ENCODE measurements around the gene CCNQ.

Gene CCNQ

DNA sequence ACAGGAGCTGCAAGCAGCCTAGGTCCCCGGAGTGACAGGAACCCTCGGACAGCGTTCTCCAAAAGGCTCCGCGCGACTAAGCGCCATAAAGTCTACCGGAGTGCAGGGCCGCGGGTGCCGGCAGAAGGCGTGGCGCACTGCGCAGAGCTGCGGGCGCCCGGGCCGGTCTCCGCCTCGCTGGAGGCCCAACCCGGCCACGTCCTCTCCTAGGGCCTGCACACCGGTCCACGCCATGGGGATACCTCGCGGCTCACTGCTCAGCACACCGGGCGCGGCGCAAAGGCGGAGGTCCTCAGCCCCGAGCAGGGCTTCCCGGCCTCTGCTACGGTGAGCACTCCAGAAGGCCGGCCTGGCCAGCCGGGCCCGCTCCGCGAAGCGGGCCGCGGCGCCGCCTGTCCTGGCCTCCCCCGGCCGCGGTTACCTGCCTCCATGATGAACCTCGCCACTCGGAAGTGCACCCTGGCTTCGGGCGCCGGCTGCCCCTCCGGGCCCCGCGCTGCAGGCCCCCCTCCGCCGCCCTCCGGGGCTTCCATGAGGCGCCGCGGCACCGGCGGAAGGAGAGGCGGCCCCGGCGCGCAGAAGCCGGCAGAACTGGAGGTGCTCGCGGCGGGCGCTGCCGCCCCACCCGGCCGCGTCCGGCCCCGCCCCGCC is at the start of gene CCNQ:
Gene CCNQ, minus strand, starts transcription at position 599 of the 651 bp plus-strand sequence. Its CDS starts 66 bp downstream, at position 533.
- DNase-seq = peak in 4 of 56 donors; percentile 4 to 19 (median 15)

DNA sequence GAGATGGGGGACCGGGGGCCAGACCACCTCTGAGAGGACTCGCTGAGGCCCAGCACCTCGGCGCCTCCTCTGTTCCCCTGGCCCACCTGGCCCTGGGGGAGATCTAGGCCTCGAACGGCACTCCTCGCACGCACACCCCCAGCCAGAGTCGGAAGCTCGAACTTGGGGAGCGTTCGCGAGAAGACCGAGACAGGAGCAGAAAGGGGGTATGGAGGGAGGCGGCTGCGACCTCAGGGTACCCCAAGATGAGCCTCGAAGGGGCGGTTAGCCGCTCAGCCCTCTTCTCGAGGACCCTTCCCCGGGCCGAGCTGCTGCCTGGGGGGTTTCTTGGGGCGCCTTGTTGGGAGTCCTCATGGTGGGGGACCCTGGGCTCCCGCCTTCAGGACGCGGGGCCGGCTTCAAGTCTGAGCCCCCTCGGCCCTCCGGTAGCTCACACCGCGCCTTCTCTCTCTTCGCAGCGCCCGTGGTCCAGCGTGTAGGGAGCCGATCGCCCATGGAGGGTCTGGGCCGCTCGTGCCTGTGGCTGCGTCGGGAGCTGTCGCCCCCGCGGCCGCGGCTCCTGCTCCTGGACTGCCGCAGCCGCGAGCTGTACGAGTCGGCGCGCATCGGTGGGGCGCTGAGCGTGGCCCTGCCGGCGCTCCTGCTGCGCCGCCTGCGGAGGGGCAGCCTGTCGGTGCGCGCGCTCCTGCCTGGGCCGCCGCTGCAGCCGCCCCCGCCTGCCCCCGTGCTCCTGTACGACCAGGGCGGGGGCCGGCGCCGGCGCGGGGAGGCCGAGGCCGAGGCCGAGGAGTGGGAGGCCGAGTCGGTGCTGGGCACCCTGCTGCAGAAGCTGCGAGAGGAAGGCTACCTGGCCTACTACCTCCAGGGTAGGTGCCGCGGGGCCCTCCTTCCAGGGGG is 48.8 kb upstream of the CCNQ start:
- DNase-seq = no peak

DNA sequence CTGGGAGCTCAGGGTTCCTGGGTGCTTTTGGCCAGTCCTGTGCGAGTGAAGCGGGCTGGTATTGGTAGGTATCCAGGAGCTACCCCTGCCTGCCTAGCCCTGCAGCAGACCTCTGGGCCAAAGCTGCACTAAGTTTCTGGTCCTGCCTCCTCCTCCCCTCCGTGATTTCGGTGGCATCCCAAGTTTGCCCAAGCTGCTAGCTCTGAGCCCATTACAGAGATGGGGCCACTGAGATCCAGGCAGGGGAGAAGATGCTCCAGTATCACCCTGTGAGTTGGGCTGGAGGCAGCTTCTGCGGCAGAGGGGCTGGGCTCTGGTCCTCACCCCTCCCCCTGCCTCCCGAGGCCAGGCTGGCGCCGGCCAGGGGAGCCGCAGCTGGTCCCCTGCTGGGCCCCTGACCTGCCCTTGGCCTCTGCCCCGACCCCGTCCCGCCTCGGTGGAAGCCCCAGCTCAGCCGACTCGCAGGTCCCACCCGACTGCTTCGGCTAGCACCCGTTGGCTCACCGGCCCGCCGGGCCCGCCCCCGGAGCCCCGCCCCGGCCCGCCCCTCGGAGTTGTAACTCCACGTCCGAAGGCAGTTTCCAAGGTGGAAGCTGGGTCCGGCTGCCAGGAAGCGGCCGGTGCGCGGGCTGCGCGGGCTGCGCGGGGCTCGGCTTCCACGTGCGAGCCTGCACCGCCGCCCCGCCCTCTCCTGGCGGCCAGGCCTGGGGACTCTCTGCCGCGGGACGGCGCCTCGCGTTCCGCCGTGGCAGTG is 47.9 kb upstream of the CCNQ start, which contains the start of gene DUSP9:
Gene DUSP9, plus strand, starts transcription at position 584 of the 754 bp plus-strand sequence. CDS start 751 bp downstream, outside the sequence.
- no peak for DNase-seq

DNA sequence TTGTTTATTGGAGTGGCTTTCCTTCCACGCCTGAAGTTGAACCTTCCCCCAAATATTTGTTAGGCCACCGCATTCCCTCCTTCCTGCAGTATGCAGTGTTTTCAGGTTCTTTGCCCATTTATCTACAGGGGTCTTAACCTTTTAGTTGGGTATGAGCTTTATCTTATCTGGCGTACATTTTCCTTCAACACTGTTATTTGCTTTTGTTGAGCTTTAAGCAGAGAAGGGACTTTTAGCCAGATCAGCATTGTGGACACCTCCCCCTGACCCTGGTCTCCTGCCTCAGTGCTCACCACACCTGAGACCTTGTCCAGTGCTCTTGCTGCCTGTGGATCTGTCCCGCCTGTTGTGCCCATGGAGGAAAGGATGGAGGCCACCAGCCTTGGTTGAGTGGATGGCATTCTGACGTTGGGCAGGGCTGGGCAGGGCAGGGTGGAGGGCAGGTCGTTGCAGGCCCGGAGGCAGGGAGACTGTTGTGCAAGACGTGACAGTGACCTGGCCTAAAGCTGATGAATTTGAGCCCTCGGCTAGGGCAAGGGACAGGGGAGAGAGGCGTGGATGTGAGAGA is 47.1 kb upstream of the CCNQ start:
- no peak for DNase-seq

DNA sequence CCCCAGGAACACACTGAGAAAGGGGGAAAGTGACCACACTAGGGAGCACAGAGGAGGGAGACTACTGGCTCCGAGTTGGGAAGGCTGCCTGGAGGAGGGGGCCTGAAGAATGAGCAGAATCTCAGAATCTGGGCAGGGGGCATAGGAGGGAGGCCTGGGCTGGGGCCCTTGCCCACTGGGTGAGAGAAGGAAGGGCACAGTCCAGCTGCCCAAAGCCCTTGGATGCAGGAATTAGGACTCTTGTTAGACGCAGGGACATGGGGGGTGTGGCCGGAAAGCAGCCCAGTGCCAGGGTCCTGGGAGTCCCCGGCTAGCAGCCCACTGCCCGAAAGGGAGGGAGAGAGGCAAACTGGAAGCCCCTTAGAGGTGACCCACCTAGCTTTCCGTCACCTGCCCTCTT is 46.2 kb upstream of the CCNQ start:
- DNase-seq = no peak

DNA sequence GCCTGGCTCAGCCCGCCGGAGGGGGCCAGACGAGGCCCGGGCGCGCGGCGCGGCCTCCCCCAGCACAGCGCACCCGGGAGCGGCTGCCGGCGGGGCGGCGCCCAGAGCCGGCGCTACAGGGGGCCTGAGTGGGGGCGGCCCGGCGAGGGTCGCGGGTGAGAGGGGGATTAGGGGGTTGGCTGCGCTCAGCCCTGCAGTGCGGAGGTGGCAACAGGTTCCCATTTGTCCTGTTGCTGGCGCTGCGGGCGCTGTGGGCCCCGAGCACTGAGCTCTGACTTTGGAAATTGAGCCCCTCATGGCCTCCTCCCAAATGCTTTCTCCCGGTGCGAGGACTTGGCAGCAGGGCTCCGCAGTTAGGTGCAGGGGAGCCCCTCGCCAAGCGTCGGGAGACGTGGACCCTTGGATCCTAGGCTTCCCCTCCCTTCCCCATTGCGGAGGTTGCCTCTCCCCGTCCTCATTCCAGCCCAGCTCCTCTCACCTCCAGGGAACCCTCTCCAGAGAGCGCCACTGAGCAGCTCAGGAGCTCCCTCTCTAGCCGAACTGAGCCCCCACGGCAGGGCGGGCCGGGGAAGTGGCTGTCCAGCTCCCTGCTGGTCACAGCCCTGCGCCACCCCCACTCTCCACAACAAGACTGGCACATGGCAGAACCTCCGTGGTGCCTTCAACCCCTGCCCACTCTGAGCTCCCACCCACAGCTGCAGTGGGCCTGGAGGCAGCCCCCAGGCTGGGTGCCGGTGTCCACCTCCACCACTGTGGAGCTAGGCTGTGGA is 45.6 kb upstream of the CCNQ start:
- no peak for DNase-seq

DNA sequence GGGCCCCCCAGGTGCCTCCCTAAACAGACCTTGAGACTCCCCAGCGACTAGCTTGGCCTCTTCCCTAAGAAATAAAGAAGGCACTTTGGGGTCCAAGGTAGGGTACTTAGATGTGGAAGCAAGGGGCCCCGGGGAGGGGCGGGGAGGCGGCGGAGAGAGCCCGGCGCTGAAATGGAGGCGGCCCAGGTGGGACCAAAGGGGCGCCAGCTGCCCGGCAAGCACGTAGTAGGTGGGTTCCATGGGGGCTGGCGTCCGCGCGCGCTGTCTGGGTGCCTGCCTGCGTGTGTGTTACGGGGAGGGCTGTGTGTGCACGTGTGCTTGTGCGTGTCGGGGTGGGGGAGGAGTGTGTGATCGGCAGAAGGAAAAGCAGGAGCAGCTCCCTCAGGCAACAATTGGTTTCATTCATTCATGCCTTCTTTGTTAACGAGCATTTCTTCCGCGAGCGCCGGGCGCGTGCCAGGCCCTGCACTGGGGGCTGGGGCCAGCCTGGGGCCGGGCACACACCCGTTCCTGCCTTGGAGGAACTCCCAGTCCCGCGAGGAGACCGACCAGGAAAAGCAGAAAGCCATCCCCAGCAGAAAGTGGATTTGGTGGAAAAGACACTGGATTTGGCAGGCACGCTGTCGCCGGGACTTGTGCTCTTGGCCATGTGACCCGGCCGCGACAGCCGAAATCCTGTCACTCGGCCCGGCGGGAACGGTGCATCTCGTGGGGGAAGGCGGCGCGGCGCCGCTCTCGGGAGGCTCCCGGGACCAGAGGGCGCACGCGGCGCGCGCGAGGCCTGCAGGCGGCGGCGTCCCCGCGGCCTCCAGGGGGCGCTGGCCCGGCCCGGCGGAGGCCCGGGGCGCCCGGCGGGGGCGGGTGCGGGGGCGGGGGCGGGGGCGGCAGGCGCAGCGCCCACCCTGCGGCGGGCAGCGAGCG is 44.8 kb upstream of the CCNQ start:
- DNase-seq = peak in 21 of 56 donors; percentile 9 to 62 (median 32)

DNA sequence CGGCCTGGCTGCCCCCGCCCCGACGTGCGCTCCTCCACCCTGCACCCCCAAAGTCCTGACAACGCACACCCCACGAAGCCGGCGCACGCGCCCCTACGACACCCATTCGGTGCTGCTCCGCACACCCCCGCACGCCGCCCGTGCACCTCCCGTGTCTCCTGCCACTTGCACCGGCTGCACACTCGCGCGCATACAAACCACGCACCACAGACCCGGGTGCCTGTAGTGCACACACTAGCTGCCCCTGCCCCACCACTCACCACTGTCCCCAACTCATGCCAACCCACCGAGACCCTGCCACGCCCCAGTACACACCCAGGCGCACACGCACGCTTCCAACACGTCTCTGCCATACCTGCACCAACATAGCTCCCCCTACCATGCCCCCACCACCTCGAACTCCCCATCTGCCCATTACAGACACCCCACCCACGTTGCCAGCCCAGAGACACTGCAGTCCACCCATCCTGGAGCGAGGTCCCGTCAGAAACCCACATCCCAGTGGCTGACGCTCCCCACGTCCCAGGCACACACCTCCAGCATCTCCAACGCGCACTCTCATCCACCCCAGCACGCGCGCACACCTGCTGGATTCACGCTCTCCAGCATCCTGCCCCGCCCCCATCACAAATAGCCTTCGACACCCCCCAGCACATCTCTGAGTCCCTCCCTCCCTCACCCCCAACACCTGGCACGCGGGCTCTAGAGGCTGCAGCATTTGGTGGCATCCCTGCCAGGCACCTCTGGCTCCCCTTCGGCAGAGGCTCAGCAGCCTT is 43.9 kb upstream of the CCNQ start:
- DNase-seq = peak in 7 of 56 donors; percentile 5 to 58 (median 27)

DNA sequence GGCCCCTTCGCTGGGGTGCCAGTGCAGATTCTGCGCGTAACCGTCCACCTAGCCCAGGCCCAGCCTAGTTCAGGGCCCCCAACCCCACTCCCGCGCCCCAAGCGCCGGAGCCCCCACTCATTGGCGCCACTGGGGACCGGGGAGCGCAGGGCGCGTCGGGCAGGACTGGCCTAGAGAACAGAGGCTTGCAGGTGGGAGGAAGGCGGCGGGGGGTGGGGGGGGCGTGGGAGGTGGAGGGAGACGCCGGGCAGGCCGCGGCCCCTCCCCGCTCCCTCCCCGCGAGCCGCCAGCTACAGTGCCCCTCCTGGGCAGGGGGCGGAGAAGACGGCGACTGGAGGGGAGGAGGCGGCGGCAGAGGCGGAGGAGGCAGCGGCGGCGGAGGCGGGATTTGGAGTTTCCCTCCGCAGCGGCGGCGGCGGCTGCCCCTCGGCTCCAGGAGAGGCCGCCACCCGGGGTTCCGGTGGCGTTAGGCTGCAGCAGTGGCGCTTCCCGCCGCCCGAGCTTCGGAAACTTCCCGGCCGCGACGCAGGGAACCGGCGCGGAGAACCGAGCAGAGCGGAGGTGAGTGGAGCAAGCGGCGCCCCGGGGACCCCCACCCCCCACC is 43.2 kb upstream of the CCNQ start:
- DNase-seq = no peak

DNA sequence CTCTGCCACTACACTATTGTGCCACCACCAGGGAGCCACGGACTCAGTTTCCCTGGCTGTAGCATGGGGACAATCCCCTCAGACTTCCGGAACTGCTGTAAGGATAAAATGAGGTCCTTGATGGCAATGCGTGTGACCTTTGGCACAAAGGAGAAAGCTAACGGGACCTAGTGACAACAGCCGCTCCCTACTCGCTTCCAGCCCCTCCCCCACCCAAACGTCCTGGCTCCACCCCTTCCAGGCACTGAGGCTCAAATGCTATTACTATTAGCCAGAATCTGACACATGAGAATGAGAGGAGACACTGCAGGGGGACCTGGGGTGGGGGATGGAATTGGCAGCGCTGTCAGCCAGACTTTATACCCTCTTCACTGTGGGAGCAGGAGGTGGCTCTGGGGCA is 42.7 kb upstream of the CCNQ start:
- no peak for DNase-seq

DNA sequence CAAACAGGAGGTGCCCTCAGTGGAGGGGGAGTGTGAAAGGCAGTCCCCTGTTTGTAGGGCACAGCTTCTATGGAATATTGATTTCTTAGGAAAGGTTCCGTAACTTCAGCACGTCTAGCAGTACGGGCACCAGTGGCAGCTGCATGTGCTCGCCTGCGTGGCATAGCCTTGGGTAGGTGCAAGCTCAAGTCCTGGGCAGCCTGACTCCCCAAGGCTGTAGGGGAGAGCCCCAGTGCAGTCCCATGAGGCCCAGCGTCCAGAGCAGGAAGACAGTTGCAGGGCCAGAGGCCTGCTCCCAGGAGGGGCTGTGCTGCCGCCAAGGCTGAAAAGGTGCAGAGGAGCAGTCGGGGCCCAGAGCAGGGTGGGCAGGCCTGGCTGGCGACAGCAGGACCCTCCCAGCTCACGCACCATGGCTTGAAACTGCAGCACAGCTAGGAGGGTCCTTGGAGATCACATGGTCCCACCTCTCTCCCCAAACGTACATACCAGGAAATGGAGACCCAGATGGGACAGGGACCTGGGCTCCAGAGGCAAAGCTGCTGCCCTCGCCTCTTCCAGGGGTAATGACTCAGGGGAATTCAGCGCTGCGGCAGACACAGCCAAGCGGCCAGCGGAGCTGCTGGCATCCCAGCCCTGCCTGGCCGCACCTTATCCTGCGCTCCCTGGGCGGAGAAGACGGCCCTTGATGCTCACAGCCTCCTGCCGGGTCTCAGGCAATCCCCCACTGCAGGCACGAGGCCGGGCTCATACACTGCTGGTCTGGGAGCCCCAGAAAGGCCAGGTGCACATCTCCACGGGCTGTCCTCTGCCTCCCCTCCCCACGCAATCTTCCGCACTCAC is 42.0 kb upstream of the CCNQ start:
- DNase-seq = peak in 1 of 56 donors; percentile 13

DNA sequence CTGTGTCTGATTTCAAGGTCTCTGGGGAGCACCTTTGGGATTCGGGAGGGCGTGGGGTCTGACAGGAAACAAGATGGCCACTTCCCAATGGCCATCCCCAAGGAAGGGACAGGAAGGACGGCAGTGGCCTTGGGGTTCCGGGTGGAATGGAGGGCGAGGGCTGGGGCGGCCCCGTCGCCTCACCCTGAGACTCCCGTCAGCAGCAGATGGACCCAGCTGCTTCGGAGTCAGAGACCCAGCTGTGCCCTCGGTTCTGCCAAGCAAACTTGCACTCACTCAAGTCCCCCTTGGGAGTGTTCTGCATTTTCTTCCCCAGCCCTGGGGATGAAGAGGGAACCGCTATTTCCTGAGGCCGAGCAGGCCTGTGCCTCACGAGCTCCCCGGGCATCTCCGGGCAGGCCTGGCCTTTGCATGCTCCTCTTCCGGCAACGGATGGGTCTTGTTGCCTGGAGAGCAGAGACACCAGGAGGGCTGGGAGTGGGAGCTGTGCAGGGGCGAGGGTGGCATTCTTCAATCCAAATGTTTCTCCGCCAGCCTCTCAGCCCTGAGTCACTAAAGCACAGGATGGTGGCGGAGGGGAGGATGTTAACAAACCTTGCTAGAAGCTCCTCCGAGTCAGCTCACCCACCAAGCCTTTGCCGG is 41.2 kb upstream of the CCNQ start:
- peak in 8 of 56 donors; percentile 5 to 45 (median 26) for DNase-seq

DNA sequence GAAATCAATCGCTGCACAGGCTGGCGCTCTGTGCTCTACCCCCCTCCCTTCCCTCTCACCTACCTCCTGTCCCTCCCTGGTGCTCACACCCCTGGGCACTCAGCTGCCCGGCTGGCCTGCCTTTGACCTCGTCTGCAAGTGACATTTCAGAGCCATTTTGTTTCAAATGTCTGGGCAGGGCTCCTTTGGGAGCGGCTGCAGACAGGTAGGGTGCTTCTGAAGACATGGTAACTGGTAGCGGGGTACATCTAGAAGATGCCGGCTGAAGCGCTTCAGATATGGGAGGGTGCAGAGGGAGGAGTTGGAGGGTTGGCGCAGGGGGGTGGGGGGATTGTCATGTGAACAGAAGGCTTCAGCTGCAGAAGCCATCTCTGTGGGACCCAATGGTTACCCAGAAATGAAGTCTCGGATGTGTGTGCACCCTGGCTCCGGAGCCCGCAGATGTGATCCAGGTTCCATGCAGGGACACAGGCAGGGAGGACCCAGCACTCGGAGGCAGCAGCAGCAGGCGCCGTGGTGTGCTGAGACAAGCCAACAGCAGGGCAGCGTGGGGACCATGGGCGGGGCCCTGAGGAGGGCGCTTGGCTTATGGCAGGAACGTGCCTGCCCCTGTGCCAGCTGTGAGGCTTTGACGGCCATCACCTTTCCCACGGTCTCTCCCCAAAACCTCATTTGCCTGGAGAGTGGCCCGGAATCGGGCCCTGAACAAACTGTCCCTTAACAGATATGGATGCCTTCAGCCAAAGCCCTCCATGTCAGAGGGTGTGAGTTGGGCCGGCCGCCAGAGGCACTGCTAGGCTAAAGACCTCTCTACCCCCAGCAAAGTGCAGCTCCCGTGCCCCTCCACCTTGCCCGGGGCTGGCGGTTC is 40.5 kb upstream of the CCNQ start:
- no peak for DNase-seq

DNA sequence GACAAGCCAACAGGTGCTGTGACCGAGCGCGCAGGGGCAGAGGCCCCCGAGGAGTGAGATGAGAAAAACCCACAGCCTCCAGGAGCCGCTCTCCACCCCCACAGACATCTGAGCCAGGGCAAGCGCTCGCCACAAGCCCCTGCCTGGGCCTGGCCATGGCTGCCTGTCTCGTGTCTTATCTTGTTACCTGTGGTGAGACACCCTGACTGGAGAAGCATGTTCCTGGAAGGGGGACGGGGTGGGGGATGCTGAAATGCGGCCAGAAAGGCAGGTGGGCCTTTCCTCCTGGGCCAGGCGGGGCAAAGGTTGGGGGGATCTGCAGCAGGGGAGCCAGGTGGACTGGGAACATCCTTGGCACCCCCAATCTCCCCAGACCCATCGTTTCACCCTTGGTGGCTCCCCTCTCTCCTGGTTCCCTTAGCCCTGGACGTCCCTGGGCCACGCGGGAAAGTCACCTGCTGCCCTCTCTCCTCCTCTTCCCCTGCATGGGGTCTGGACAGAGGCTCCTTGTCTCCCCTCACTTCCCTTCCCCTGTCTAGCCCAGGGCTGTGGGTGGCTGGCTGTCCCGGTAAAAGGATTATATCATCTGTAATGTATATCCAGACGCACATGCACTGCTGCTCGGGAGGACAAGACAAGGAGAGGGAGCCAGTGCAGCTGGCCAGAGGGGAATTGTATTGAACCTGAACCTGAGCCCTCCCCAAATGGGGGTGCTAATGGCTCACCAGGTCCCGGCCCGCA is 39.7 kb upstream of the CCNQ start:
- no peak for DNase-seq

DNA sequence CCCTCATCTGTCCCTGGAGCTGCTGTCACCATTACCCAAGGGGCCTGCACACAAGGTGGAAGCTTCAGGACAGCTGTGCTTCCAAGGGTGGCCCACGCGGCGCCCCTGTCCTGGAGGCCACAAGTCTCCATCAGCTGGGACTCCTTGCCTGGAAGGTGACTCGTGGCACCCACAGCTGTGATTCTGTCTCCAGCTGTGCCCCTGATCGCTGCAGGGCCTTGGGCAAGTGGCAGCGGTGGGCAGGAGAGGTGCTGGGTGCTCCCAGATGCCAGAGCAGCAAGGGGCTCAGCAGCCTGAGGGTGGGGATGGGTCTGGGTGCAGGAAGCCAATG is 39.1 kb upstream of the CCNQ start:
- no peak for DNase-seq

Measured in nucleus accumbens (tissue), 56 donors.